Esophagus squamous epithelium (tissue), 5 donors: ENCODE results near the gene ARFRP1. TPM values are rescaled to one million over a fixed set of nuclear protein-coding genes. Genes with fewer than 3 reads are reported as not detected.

Source experiments
- DNase-seq: peaks from one replicate; lab custom pipeline; 2025; lab: John Stamatoyannopoulos, UW
- H3K27ac ChIP-seq, 4 donors: fragments of 200-600 bp; sonication (generic); one replicate each; pipeline ENCODE4 v1.5.1; 2016 to 2019; ENCODE audit warnings: mild to moderate bottlenecking in 1 of 4
- H3K27me3 ChIP-seq, 4 donors: fragments of 200-600 bp; sonication (generic); 1 replicate in 3 of 4; 2 replicates in 1 of 4; pipeline versions ENCODE4 v1.5.1 to v1.6.0; 2017 to 2021; ENCODE audit warnings: antibody characterized with exemption in 1 of 4
- H3K36me3 ChIP-seq, 3 donors: fragments of 200-600 bp; sonication (generic); one replicate each; pipeline ENCODE4 v1.5.1; 2016 to 2019
- H3K4me1 ChIP-seq, 3 donors: fragments of 200-600 bp; sonication (generic); one replicate each; pipeline ENCODE4 v1.5.1; 2017 to 2019
- H3K4me3 ChIP-seq, 4 donors: fragments of 200-600 bp; sonication (generic); 1 replicate in 3 of 4; 2 replicates in 1 of 4; pipeline ENCODE4 v1.5.1; 2016 to 2019; ENCODE audit warnings: mild to moderate bottlenecking in 2 of 4, moderate library complexity in 1 of 4
- H3K9me3 ChIP-seq, 3 donors: fragments of 200-600 bp; sonication (generic); one replicate each; pipeline ENCODE4 v1.5.1; 2016 to 2019
- CTCF ChIP-seq, 6 experiments: fragments of 450-650 bp in 4 of 6; fragments of 200-600 bp in 2 of 6; sonication (generic) in 2 of 6; IDR thresholded peaks; one replicate each; pipeline ENCODE4 v1.5.1; 2016 to 2019; ENCODE audit warnings: antibody characterized with exemption in 6 of 6, mild to moderate bottlenecking in 4 of 6, moderate library complexity in 4 of 6
- POLR2A ChIP-seq, 4 donors: fragments of 450-650 bp; IDR thresholded peaks; one replicate each; pipeline ENCODE4 v1.6.1; 2017; ENCODE audit warnings: antibody characterized with exemption in 4 of 4, mild to moderate bottlenecking in 4 of 4, moderate library complexity in 3 of 4
- WGBS, 2 donors: methylation state at CpG; one replicate each; pipeline ENCODE4 v1.1.5; 2018; 5-methylcytosine and 5-hydroxymethylcytosine counted together
- intact Hi-C: fragments of 100-400 bp; cut with DNase I; formaldehyde crosslinking; loops from one replicate; pipeline ENCODE4 v1.15.0; 2022
- total RNA-seq, 4 donors: library from RNA; depleted of rRNA; stranded (reverse); fragments of >200 nt; gene quantifications; one replicate each; pipeline ENCODE4 v1.1.0, GENCODE V29; 2016
- donor health status: DM: yes; HTN: yes; CAD: no.

Gene ARFRP1
- total RNA-seq, 4 donors from 2014 or later, result 30.4 to 45.5 (median 37.0) TPM

GRCh38 chr20:63692436-63693082 is 15.2 kb downstream of the ARFRP1 start:
- no peaks in the 10 kb centered on the region for H3K9me3 ChIP-seq
- no peak for DNase-seq
- 64 to 85% methylated on average over 3 to 4 of the region's 20 CpGs for WGBS, 2 donors
- H3K27me3 ChIP-seq, result no peaks in the 10 kb centered on the region
- peaks cover 0 to 7% (median 0%) of the 10 kb centered on the region in 3 donors for H3K36me3 ChIP-seq
- H3K4me3 ChIP-seq, result no peak overlapping the region
- TF ChIP-seq POLR2A (IDR thresholded peaks at IDR 0.05) (no peak), CTCF (IDR thresholded peaks at IDR 0.05) (no peak)
- intact Hi-C loops, result no loop called here
- H3K27ac ChIP-seq, result peak overlapping the region in 2 of 4 donors; percentile 13 to 61
- peaks cover 34 to 88% (median 67%) of the 10 kb centered on the region in 3 donors for H3K4me1 ChIP-seq

GRCh38 chr20:63691711-63692435 is 15.9 kb downstream of the ARFRP1 start:
- H3K27me3 ChIP-seq, result no peaks in the 10 kb centered on the region
- H3K4me3 ChIP-seq, result no peak overlapping the region
- no peak for TF ChIP-seq CTCF (IDR thresholded peaks at IDR 0.05)
- no peak for TF ChIP-seq POLR2A (IDR thresholded peaks at IDR 0.05)
- H3K9me3 ChIP-seq, result no peaks in the 10 kb centered on the region
- DNase-seq, result no peak
- peaks cover 34 to 88% (median 67%) of the 10 kb centered on the region in 3 donors for H3K4me1 ChIP-seq
- intact Hi-C loops, result no loop called here
- WGBS, 2 donors, result 55 to 87% methylated on average over 3 to 4 of the region's 21 CpGs
- peak overlapping the region in 2 of 4 donors; percentile 13 to 61 for H3K27ac ChIP-seq
- H3K36me3 ChIP-seq, result peaks cover 0 to 7% (median 0%) of the 10 kb centered on the region in 3 donors

- Histone ChIP-seq H3K4me3 (no peak overlapping the region), H3K36me3 (peaks cover 0 to 7% (median 0%) of the 10 kb centered on the region in 3 donors), H3K4me1 (peaks cover 34 to 88% (median 69%) of the 10 kb centered on the region in 3 donors), H3K27me3 (no peaks in the 10 kb centered on the region), H3K27ac (peak overlapping the region in 2 of 4 donors; percentile 13 to 61), H3K9me3 (no peaks in the 10 kb centered on the region)
- no peak for DNase-seq
- intact Hi-C loops, result no loop called here
- TF ChIP-seq POLR2A (IDR thresholded peaks at IDR 0.05) (no peak), CTCF (IDR thresholded peaks at IDR 0.05) (no peak)
- WGBS, 2 donors, result 25 to 63% methylated on average over 14 to 16 of the region's 24 CpGs
Measured at GRCh38 chr20:63690898-63691710, 16.7 kb downstream of the ARFRP1 start.

- intact Hi-C loops, result no loop called here
Measured at GRCh38 chr20:63690003-63690897, 17.5 kb downstream of the ARFRP1 start.

More at GRCh38 chr20:63690003-63690897, 17.5 kb downstream of the ARFRP1 start:
- Histone ChIP-seq H3K36me3 (peaks cover 0 to 7% (median 0%) of the 10 kb centered on the region in 3 donors), H3K9me3 (no peaks in the 10 kb centered on the region), H3K27ac (peak overlapping the region in 1 of 4 donors; percentile 61), H3K27me3 (no peaks in the 10 kb centered on the region), H3K4me3 (no peak overlapping the region), H3K4me1 (peaks cover 39 to 88% (median 68%) of the 10 kb centered on the region in 3 donors)
- TF ChIP-seq POLR2A (IDR thresholded peaks at IDR 0.05) (no peak), CTCF (IDR thresholded peaks at IDR 0.05) (no peak)
- DNase-seq, result no peak
- 80 to 87% methylated on average over 3 to 13 of the region's 40 CpGs for WGBS, 2 donors
